Stimulated activated naive B cell treated with anti-CD40 and anti-IgM and Interleukin-4, amounts not matched to agents 10 μg/mL and 1 μg/mL and 100 μg/mL, for 72 hours (primary cell): ENCODE data around the gene CELF4.
A peak's percentile ranks its signal among the peaks of the same experiment; 100 is the strongest.

Experiments
- ATAC-seq, 2 donors: fragments of 150-1000 bp; cut with Tn5 transposase; replicated peaks; 2 replicates each; pipeline ENCODE4 v1.10.0; 2021; ENCODE audit warnings: moderate library complexity in 1 of 2
- DNase-seq: peaks from one replicate; pipeline ENCODE4 v3.0.0; 2021
- H3K27ac Mint-ChIP-seq: one replicate; pipeline ENCODE4 v1.8.0; 2022; ENCODE audit warnings: mild to moderate bottlenecking, mixed read lengths
- H3K27me3 Mint-ChIP-seq, 2 donors: one replicate each; pipeline ENCODE4 v1.8.0; 2022; ENCODE audit warnings: mixed read lengths in 2 of 2
- H3K36me3 Mint-ChIP-seq, 2 donors: one replicate each; pipeline ENCODE4 v1.8.0; 2022; ENCODE audit warnings: mixed read lengths in 2 of 2, mild to moderate bottlenecking in 1 of 2
- H3K4me1 Mint-ChIP-seq, 2 donors: one replicate each; pipeline ENCODE4 v1.8.0; 2022; ENCODE audit warnings: mixed read lengths in 2 of 2, mild to moderate bottlenecking in 1 of 2
- H3K4me3 Mint-ChIP-seq, 2 donors: one replicate each; pipeline ENCODE4 v1.8.0; 2022; ENCODE audit warnings: mild to moderate bottlenecking in 2 of 2, mixed read lengths in 2 of 2, moderate library complexity in 1 of 2
- H3K9me3 Mint-ChIP-seq, 2 donors: one replicate each; pipeline ENCODE4 v1.8.0; 2022; ENCODE audit warnings: mixed read lengths in 2 of 2, mild to moderate bottlenecking in 1 of 2

Gene CELF4

GRCh38 chr18:37258819-37259218, 306.8 kb downstream of the CELF4 start:
- ATAC-seq (no peak), DNase-seq (no peak)
- Mint-ChIP-seq H3K4me3 (no peak overlapping the region), H3K36me3 (no peaks in the 10 kb centered on the region), H3K27ac (no peak overlapping the region), H3K27me3 (peaks cover 53 to 59% of the 10 kb centered on the region in 2 donors), H3K4me1 (peaks cover 0 to 4% of the 10 kb centered on the region in 2 donors), H3K9me3 (peaks cover 0 to under 1% of the 10 kb centered on the region in 2 donors)

GRCh38 chr18:37258131-37258530, 307.5 kb downstream of the CELF4 start:
- Mint-ChIP-seq H3K4me1 (peaks cover 0 to 4% of the 10 kb centered on the region in 2 donors), H3K9me3 (no peaks in the 10 kb centered on the region), H3K27me3 (peaks cover 50 to 60% of the 10 kb centered on the region in 2 donors), H3K27ac (no peak overlapping the region), H3K4me3 (no peak overlapping the region), H3K36me3 (no peaks in the 10 kb centered on the region)
- ATAC-seq (no peak), DNase-seq (no peak)

GRCh38 chr18:37254973-37255372, 310.6 kb downstream of the CELF4 start:
- DNase-seq (no peak), ATAC-seq (no peak)
- H3K36me3 Mint-ChIP-seq = no peaks in the 10 kb centered on the region
- H3K4me3 Mint-ChIP-seq = peak overlapping the region; percentile 63 to 79
- H3K27me3 Mint-ChIP-seq = peaks cover 62 to 77% of the 10 kb centered on the region in 2 donors
- H3K4me1 Mint-ChIP-seq = peaks cover 0 to 4% of the 10 kb centered on the region in 2 donors
- no peak overlapping the region for H3K27ac Mint-ChIP-seq
- no peaks in the 10 kb centered on the region for H3K9me3 Mint-ChIP-seq

GRCh38 chr18:37254236-37254754, 311.3 kb downstream of the CELF4 start:
- ATAC-seq (peak; percentile 33), DNase-seq (no peak)
- Mint-ChIP-seq H3K4me1 (peaks cover 0 to 4% of the 10 kb centered on the region in 2 donors), H3K27ac (no peak overlapping the region), H3K27me3 (peaks cover 65 to 75% of the 10 kb centered on the region in 2 donors), H3K36me3 (no peaks in the 10 kb centered on the region), H3K9me3 (no peaks in the 10 kb centered on the region), H3K4me3 (peak overlapping the region; percentile 63 to 79)

GRCh38 chr18:37253394-37254235, 312.0 kb downstream of the CELF4 start:
- ATAC-seq (peak; percentile 60), DNase-seq (no peak)
- H3K27me3 Mint-ChIP-seq = peaks cover 64 to 77% of the 10 kb centered on the region in 2 donors
- H3K27ac Mint-ChIP-seq = no peak overlapping the region
- H3K36me3 Mint-ChIP-seq = no peaks in the 10 kb centered on the region
- no peaks in the 10 kb centered on the region for H3K9me3 Mint-ChIP-seq
- H3K4me3 Mint-ChIP-seq = peak overlapping the region; percentile 36 to 46
- peaks cover 0 to 4% of the 10 kb centered on the region in 2 donors for H3K4me1 Mint-ChIP-seq

GRCh38 chr18:37252854-37253393, 312.7 kb downstream of the CELF4 start:
- peak overlapping the region; percentile 36 to 44 for H3K4me3 Mint-ChIP-seq
- H3K27me3 Mint-ChIP-seq = peaks cover 57 to 74% of the 10 kb centered on the region in 2 donors

GRCh38 chr18:37252342-37252741, 313.3 kb downstream of the CELF4 start:
- Mint-ChIP-seq H3K27me3 (peaks cover 51 to 69% of the 10 kb centered on the region in 2 donors), H3K4me1 (peaks cover 0 to 4% of the 10 kb centered on the region in 2 donors), H3K36me3 (no peaks in the 10 kb centered on the region), H3K9me3 (no peaks in the 10 kb centered on the region), H3K4me3 (no peak overlapping the region), H3K27ac (no peak overlapping the region)
- no peak for ATAC-seq
- DNase-seq = no peak

More at GRCh38 chr18:37252854-37253393, 312.7 kb downstream of the CELF4 start:
- DNase-seq (no peak), ATAC-seq (no peak)
- H3K27ac Mint-ChIP-seq = no peak overlapping the region
- peaks cover 0 to 4% of the 10 kb centered on the region in 2 donors for H3K4me1 Mint-ChIP-seq
- no peaks in the 10 kb centered on the region for H3K9me3 Mint-ChIP-seq
- H3K36me3 Mint-ChIP-seq = no peaks in the 10 kb centered on the region

GRCh38 chr18:37251679-37252078, 313.9 kb downstream of the CELF4 start:
- no peak for ATAC-seq
- Mint-ChIP-seq H3K27me3 (peaks cover 53 to 64% of the 10 kb centered on the region in 2 donors), H3K27ac (no peak overlapping the region), H3K4me1 (peaks cover 0 to 4% of the 10 kb centered on the region in 2 donors), H3K4me3 (no peak overlapping the region), H3K9me3 (no peaks in the 10 kb centered on the region), H3K36me3 (no peaks in the 10 kb centered on the region)
- DNase-seq = no peak

GRCh38 chr18:37249895-37250618, 315.5 kb downstream of the CELF4 start:
- Mint-ChIP-seq H3K36me3 (no peaks in the 10 kb centered on the region), H3K27ac (no peak overlapping the region), H3K4me3 (no peak overlapping the region), H3K4me1 (peaks cover 0 to 4% of the 10 kb centered on the region in 2 donors), H3K9me3 (no peaks in the 10 kb centered on the region), H3K27me3 (peaks cover 48 to 54% of the 10 kb centered on the region in 2 donors)
- ATAC-seq (no peak), DNase-seq (no peak)

- Mint-ChIP-seq H3K4me1 (no peaks in the 10 kb centered on the region), H3K27me3 (peaks cover 47 to 54% of the 10 kb centered on the region in 2 donors), H3K9me3 (no peaks in the 10 kb centered on the region), H3K27ac (no peak overlapping the region), H3K4me3 (no peak overlapping the region), H3K36me3 (no peaks in the 10 kb centered on the region)
- DNase-seq (no peak), ATAC-seq (no peak)
Observed at GRCh38 chr18:37249171-37249886, 316.3 kb downstream of the CELF4 start.

GRCh38 chr18:37248281-37248680, 317.3 kb downstream of the CELF4 start:
- peaks cover 0 to 4% of the 10 kb centered on the region in 2 donors for H3K4me1 Mint-ChIP-seq
- ATAC-seq = no peak
- no peak overlapping the region for H3K4me3 Mint-ChIP-seq
- no peak overlapping the region for H3K27ac Mint-ChIP-seq
- no peak for DNase-seq
- H3K9me3 Mint-ChIP-seq = no peaks in the 10 kb centered on the region
- no peaks in the 10 kb centered on the region for H3K36me3 Mint-ChIP-seq
- peaks cover 55 to 63% of the 10 kb centered on the region in 2 donors for H3K27me3 Mint-ChIP-seq

GRCh38 chr18:37247497-37248161, 318.0 kb downstream of the CELF4 start:
- Mint-ChIP-seq H3K4me1 (peaks cover 0 to 4% of the 10 kb centered on the region in 2 donors), H3K27me3 (peaks cover 54 to 63% of the 10 kb centered on the region in 2 donors), H3K27ac (no peak overlapping the region), H3K36me3 (peaks cover 0 to 4% of the 10 kb centered on the region in 2 donors), H3K9me3 (no peaks in the 10 kb centered on the region), H3K4me3 (no peak overlapping the region)
- ATAC-seq = no peak
- DNase-seq = no peak

- no peak for ATAC-seq
- H3K4me1 Mint-ChIP-seq = peaks cover 0 to 4% of the 10 kb centered on the region in 2 donors
- H3K27me3 Mint-ChIP-seq = peaks cover 52 to 60% of the 10 kb centered on the region in 2 donors
- DNase-seq = no peak
- H3K9me3 Mint-ChIP-seq = no peaks in the 10 kb centered on the region
- H3K27ac Mint-ChIP-seq = no peak overlapping the region
- no peak overlapping the region for H3K4me3 Mint-ChIP-seq
- peaks cover 0 to 5% of the 10 kb centered on the region in 2 donors for H3K36me3 Mint-ChIP-seq
Observed at GRCh38 chr18:37246779-37247340, 318.7 kb downstream of the CELF4 start.
